Right cardiac atrium (tissue), 5 donors: ENCODE measurements around the gene AMBRA1. TPM values are rescaled to one million over a fixed set of nuclear protein-coding genes. Genes with fewer than 3 reads are reported as not detected.
A peak's percentile ranks its signal among the peaks of the same experiment; 100 is the strongest.

Experiments
- ATAC-seq, 2 donors: fragments of 200-7000 bp; cut with Tn5 transposase; one replicate each; pipeline versions ENCODE4 v1.8.0 to v1.9.1; 2020; ENCODE audit warnings: moderate library complexity in 2 of 2, mild to moderate bottlenecking in 1 of 2
- DNase-seq, 3 donors: peaks; one replicate each; pipeline ENCODE4 v3.0.0-alpha.2; 2020
- H3K27ac ChIP-seq: one replicate; pipeline ENCODE4 v1.5.1; 2013; ENCODE audit warnings: mild to moderate bottlenecking, low read length, control low read depth, moderate library complexity
- H3K27me3 ChIP-seq: one replicate; pipeline ENCODE4 v1.6.1; 2013; ENCODE audit not compliant: control insufficient read depth, insufficient read depth
- H3K4me1 ChIP-seq: one replicate; pipeline ENCODE4 v1.6.1; 2013; ENCODE audit warnings: low read length; ENCODE audit not compliant: control insufficient read depth, insufficient read depth
- H3K4me3 ChIP-seq: one replicate; pipeline ENCODE4 v1.5.1; 2013; ENCODE audit warnings: low read length, control low read depth
- H3K9me3 ChIP-seq: one replicate; pipeline ENCODE4 v1.6.1; 2013; ENCODE audit warnings: low read length; ENCODE audit not compliant: control insufficient read depth
- WGBS: extraction: QIAGEN DNeasy Blood & Tissue Kit; methylation state at CpG from one replicate; pipeline ENCODE4 v1.1.7; 2013; 5-methylcytosine and 5-hydroxymethylcytosine counted together
- intact Hi-C, 4 donors: fragments of 100-400 bp; cut with DNase I; formaldehyde crosslinking; loops; one replicate each; pipeline versions ENCODE4 v1.11.0 to v1.14.0; 2022 to 2023
- polyA plus RNA-seq: library from polyadenylated mRNA; stranded (reverse); fragments of 200-250 nt; gene quantifications from one replicate; pipeline ENCODE4 v1.2.3, GENCODE V29; 2013
- total RNA-seq, 4 donors: library from RNA; stranded (reverse); fragmentation: NEBNext Ultra II Directional; extraction: Animal tissue kit (Norgen Biotek cat#: 25700); gene quantifications; one replicate each; pipeline ENCODE4 v1.2.1, GENCODE V29; 2021
- donor health status: healthy with polysubstance abuse.
- donor health status: DM: no; HTN: yes; CAD: no.
- donor health status: DM: no; HTN: no; CAD: no.
- donor health status: DM: no; HTN: yes; CAD: no; lungs with severe emphysema.
- donor health status: DM: yes; HTN: yes; CAD: no.

Gene AMBRA1
- total and polyA plus RNA-seq, 5 donors = 8.1 to 23.6 (median 19.5) TPM

DNA sequence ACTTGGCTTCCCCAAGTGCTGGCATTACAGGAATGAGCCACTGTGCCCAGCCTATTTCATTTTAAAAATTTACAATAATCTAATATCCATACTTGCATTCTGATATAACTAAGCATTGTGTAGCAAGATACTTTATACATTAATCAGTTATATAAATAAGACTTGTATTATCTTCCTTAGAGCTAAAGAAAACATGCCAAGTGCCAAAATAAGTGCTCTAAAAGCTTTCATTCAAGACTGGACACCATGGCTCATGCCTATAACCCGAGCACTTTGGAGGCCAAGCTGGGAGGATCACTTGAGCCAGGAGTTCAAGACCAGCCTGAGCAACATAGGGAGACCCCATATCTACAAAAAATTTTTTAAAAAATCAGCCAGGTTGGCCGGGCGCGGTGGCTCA, 123.9 kb downstream of the AMBRA1 start:
- whole genome bisulfite sequencing = 92% methylated on average over 4 of the region's 4 CpGs
- H3K9me3 ChIP-seq = no peaks in the 10 kb centered on the region
- no peak overlapping the region for H3K27ac ChIP-seq
- DNase-seq = no peak
- H3K4me3 ChIP-seq = no peak overlapping the region
- no peaks in the 10 kb centered on the region for H3K4me1 ChIP-seq
- no peaks in the 10 kb centered on the region for H3K27me3 ChIP-seq
- intact Hi-C loops = no loop called here
- ATAC-seq = no peak

DNA sequence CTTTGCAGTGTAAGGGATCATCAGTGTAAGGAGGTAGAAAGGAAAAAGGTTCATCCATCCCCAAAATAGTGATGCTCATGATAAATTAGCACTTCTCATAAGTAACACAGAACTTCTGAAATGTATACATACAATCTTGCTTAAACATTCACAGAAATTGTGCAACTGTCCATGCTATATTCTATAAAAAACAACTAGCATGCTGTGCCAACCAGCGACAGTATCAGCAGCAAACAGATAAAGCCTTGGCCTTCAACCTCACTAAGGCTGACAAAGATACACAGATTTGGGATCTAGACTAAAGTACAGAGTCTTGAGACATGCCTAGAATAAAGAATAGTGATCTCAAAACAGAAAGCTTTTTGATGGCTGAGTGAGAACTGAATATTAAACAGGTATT, 128.1 kb downstream of the AMBRA1 start:
- DNase-seq (no peak), ATAC-seq (no peak)
- Histone ChIP-seq H3K27ac (no peak overlapping the region), H3K9me3 (no peaks in the 10 kb centered on the region), H3K4me1 (no peaks in the 10 kb centered on the region), H3K4me3 (no peak overlapping the region), H3K27me3 (no peaks in the 10 kb centered on the region)
- intact Hi-C loops = no loop called here
- WGBS = 53% methylated on average over 1 of the region's 1 CpG

DNA sequence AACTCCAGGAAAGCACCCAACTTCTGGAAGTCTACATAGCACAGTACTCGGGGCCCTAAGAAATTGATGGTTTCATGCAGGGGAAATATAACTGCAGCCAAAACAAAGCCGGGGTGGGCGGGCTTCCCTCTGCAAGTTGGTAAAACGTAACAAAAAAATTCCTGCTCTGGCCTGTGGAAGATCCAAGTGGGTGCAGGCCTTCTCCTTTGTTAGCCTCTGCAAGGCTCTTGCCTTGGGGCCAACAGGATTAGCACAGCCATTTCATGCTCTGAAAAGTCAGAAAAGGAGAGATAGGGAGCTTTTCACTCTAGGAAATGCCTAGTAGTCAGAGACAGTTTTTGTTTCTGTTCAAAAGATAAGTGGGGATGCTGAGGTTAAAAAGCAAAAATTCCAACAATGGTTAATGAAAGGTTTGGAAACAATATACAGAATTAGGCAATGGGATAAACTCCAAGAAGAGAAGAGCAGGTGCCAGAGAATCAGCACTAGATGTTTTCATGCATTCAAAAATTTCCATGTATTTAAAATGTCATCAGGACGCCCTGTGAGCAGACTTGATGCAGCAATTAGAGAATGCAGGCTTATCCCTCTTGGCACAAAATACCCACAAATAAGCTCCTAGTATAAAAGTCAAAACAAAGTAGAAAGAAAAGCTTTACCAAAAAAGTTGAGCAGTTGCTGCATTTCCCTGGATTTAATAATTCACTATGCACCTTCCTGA, 130.0 kb downstream of the AMBRA1 start:
- Histone ChIP-seq H3K27ac (no peak overlapping the region), H3K4me1 (no peaks in the 10 kb centered on the region), H3K9me3 (no peaks in the 10 kb centered on the region), H3K27me3 (no peaks in the 10 kb centered on the region), H3K4me3 (no peak overlapping the region)
- WGBS = 61% methylated on average over 5 of the region's 5 CpGs
- no peak for ATAC-seq
- no peak for DNase-seq
- intact Hi-C loops = no loop called here

DNA sequence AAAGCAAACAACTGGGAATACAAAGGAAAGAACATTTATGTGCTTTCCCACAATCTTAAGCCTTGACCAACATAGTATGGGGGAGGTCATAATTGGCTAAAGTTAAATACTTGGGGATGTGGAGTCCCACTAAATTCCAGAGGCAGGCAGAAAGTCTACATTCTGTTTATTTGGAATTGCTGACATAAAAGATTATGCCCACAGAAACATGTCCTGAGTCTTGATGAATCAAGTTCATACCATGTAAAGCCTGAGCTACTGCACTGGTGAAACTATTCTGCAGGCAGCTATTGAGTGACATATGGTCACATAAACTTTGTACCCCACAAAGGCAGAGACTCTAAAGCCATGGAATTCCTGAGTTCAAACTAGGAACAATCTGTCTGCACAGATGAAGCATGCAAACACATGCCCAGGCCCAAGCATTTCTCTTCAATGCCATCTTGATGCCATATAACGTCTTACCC, 132.3 kb downstream of the AMBRA1 start:
- WGBS = 79% methylated on average over 1 of the region's 1 CpG
- H3K27ac ChIP-seq = no peak overlapping the region
- H3K9me3 ChIP-seq = no peaks in the 10 kb centered on the region
- no peak for DNase-seq
- H3K4me3 ChIP-seq = no peak overlapping the region
- no peaks in the 10 kb centered on the region for H3K4me1 ChIP-seq
- H3K27me3 ChIP-seq = no peaks in the 10 kb centered on the region
- intact Hi-C loops = no loop called here
- no peak for ATAC-seq

DNA sequence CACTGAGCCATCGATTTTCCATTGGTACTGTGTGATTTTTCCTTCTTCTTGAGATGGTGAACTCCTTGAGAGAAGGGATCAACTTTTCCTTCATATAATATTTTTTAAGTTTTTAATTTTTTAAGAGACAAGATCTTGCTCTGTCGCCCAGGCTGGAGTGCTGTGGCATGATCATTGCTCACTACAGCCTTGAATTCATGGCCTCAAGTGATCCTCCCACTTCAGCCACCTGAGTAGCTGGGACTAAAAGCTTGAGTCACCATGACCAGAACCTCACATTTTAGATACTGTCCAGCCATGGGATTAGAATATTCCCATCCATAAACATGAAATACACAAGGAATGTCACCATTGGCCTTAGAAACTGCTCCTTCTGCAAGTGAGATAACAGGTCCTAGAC, 135.3 kb downstream of the AMBRA1 start:
- no peaks in the 10 kb centered on the region for H3K4me1 ChIP-seq
- no peak overlapping the region for H3K27ac ChIP-seq
- H3K4me3 ChIP-seq = no peak overlapping the region
- WGBS = 96% methylated on average over 2 of the region's 2 CpGs
- no peaks in the 10 kb centered on the region for H3K27me3 ChIP-seq
- DNase-seq = no peak
- intact Hi-C loops = no loop called here
- no peak for ATAC-seq
- H3K9me3 ChIP-seq = no peaks in the 10 kb centered on the region

DNA sequence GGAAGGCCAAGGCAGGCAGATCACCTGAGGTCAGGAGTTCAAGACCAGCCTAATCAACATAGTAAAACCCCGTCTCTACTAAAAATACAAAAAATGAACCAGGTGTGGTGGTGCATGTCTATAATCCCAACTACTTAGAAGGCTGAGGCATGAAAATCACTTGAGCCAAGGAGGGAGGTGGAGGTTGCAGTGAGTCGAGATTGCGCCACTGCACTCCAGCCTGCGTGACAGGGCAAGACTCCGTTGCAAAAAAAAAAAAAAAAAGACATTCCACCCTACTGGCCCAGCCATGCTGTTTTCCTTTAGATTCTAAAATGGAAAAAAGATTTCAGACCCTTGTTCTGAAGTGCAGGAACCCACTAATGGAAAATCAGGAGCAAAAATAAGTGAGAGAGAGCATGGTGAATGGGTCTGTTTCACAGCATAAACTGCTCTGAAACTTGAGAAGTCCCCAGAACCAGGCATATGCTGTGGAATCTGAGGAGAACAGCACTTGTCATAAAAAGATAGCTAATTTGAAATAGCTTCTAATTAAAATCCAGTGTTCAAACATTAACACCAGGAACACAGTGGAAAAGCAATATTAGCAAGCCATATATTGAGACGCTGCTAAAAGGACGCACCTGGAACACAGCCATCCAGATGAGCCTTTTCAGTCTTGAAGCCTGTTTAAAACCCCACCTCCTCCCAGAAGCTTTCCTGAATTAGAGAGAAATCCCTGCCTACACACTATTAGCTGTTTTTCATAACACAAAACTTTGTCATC, 136.0 kb downstream of the AMBRA1 start:
- intact Hi-C loops = no loop called here
- DNase-seq (no peak), ATAC-seq (peak in 1 of 2 donors; percentile 64)
- H3K9me3 ChIP-seq = no peaks in the 10 kb centered on the region
- H3K4me3 ChIP-seq = no peak overlapping the region
- 87% methylated on average over 7 of the region's 7 CpGs for WGBS
- H3K27ac ChIP-seq = no peak overlapping the region
- no peaks in the 10 kb centered on the region for H3K27me3 ChIP-seq
- H3K4me1 ChIP-seq = no peaks in the 10 kb centered on the region

DNA sequence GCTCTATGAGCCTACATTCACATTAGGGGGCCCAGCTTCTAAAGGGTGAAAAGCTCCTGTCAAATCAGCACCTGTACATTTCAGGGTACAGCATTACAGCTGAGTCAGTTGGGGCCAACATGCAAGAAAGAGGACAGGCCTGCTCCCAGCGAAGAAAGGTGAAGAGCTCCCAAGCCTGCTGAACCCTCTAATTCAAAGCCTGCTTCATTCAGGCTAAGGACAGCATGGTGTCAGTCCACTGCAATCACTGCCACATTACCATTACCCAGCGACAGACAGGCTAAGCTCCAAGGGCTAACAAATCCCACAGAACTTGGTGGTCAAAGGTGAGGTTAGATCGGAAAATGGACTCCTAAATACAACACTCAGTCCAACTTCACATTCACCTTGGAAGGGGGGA, 136.8 kb downstream of the AMBRA1 start:
- 97% methylated on average over 3 of the region's 3 CpGs for whole genome bisulfite sequencing
- intact Hi-C loops = no loop called here
- DNase-seq = no peak

DNA sequence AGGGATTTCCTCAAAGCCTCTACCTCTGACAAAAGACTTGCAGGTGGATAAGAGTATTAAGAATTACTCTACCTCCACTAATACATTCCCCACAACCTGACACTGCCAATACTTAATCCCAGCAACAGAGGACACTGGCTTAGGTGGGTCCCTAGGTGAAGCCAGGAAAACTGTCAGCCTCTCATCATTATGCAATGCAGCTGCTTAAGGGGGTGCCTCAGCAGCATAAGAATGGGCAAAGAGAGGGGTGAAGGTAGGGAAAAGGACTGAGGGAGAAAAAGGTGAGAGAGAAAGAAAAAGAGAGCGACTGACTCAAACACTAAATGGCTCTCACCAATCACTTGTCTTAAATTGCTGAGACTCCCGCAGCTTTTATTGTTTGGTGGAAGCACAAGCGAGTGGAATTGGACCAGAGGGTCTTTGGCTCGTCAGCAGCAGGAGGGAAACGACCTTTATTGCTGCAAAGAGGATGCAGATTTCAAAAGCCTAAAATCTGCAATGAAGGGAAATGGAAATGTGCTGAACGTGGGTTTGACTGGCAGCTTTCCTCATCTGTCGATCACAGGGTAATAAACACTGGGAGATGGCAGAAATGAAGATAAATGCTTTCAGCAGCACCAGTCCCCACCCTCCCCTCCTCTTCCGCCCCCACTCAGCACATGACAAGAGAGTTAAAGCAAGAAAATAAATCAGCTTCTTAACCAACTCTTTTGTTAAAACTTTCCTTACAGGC, 137.4 kb downstream of the AMBRA1 start:
- no peaks in the 10 kb centered on the region for H3K4me1 ChIP-seq
- ATAC-seq = no peak
- 62% methylated on average over 8 of the region's 8 CpGs for WGBS

More for the DNA sequence above, 136.8 kb downstream of the AMBRA1 start:
- no peaks in the 10 kb centered on the region for H3K4me1 ChIP-seq
- no peaks in the 10 kb centered on the region for H3K27me3 ChIP-seq
- no peaks in the 10 kb centered on the region for H3K9me3 ChIP-seq
- H3K27ac ChIP-seq = no peak overlapping the region
- ATAC-seq = no peak
- H3K4me3 ChIP-seq = no peak overlapping the region

DNA sequence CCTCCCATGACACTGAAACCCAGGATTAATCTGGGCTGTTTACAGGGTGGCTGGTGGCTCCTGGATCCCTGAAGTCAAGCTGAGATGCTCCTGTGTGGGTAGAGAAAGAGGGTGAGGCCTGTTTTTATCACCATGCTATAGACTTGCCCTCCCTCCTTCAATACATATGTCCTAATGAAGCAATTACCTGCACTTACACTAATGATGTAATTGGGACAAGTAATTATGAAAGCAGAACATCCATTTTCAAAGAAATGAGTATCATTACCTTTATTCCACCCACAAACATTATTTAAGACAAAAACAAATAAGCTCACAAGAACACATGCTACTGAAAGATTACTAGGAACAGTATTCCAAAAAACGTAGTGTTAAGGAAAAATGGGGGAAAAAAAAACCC, 138.0 kb downstream of the AMBRA1 start:
- intact Hi-C loops = no loop called here
- H3K27me3 ChIP-seq = no peaks in the 10 kb centered on the region
- ATAC-seq (no peak), DNase-seq (no peak)
- WGBS = 89% methylated on average over 1 of the region's 1 CpG
- no peaks in the 10 kb centered on the region for H3K4me1 ChIP-seq
- H3K4me3 ChIP-seq = no peak overlapping the region
- no peak overlapping the region for H3K27ac ChIP-seq
- no peaks in the 10 kb centered on the region for H3K9me3 ChIP-seq

More for the DNA sequence above, 137.4 kb downstream of the AMBRA1 start:
- Histone ChIP-seq H3K9me3 (no peaks in the 10 kb centered on the region), H3K27me3 (no peaks in the 10 kb centered on the region), H3K27ac (no peak overlapping the region), H3K4me3 (no peak overlapping the region)
- intact Hi-C loops = no loop called here
- no peak for DNase-seq

DNA sequence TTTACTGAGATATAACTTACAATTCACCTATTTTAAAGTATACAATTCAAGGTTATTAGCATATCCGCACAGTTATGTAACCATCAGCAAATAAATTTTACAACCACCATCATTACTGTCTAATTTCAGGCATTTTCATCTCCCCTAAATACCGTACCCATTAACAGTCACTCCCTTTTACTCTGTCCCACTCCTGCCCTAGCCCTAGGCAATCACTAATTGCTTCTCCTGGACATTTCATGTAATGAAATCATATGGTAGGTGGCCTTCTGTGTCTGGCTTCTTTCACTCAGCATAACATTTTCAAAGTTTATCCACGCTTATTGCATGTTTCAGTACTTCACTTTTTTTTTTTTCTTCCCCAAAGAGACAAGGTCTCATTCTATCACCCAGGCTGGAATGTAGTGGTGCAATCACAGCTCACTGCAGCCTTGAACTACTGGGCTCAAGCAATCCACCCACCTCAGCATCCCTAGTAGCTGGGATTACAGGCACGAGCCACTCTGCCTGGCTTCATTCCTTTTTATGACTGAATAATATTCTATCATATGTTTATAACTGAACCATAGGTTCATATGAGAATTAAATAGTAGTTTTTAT, 140.8 kb downstream of the AMBRA1 start:
- no peak for DNase-seq
- ATAC-seq = no peak
- Histone ChIP-seq H3K4me1 (no peaks in the 10 kb centered on the region), H3K4me3 (no peak overlapping the region), H3K27ac (no peak overlapping the region), H3K9me3 (no peaks in the 10 kb centered on the region), H3K27me3 (no peaks in the 10 kb centered on the region)
- intact Hi-C loops = no loop called here
- WGBS = 97% methylated on average over 4 of the region's 4 CpGs

DNA sequence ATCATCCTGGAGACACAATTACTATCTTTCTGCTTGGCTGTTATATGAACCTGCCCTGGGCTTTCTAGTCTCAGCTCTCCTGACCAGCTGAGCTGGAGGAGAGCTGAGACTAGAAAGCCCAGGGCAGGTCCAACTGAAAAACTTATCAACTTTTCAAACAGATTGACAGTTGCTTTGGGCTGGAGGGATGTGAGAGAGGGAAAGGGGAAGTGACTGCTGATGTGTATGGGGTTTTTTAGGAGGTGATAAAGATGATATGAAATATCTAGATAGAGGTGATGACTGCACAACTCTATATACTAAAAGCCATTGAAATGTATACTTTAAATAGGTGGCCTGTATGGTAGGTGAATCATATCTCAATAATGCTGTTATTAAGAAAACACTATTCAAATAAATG, 142.1 kb downstream of the AMBRA1 start:
- no peak for ATAC-seq
- intact Hi-C loops = no loop called here

More for the DNA sequence above, 142.1 kb downstream of the AMBRA1 start:
- no peaks in the 10 kb centered on the region for H3K27me3 ChIP-seq
- no peak overlapping the region for H3K4me3 ChIP-seq
- no peaks in the 10 kb centered on the region for H3K9me3 ChIP-seq
- no peak for DNase-seq
- no peak overlapping the region for H3K27ac ChIP-seq
- no peaks in the 10 kb centered on the region for H3K4me1 ChIP-seq
